ENCODE measurements around the gene NRG2. TPM values are rescaled to one million over a fixed set of nuclear protein-coding genes. Genes with fewer than 3 reads are reported as not detected.

The NRG2 gene
- total and polyA plus RNA-seq, 2 donors (not counting 3 experiments of a cell fraction or from before 2014, with no cell fraction given), result 0.26 to 0.42 TPM

GRCh38 chr5:140075371-140075770 is 32.3 kb upstream of the NRG2 start:
- Histone ChIP-seq H3K27me3 (ENCODE audit: control insufficient read depth in 2 of 2, insufficient read depth in 2 of 2, low read length in 2 of 2) (peaks cover 6 to 15% of the 10 kb centered on the region in 2 experiments), H3K79me2 (ENCODE audit: control insufficient read depth, insufficient read depth, low read length) (no peaks in the 10 kb centered on the region), H3K36me3 (ENCODE audit: control insufficient read depth in 2 of 2, extremely low read depth in 1 of 2, insufficient read depth in 2 of 2, low read length in 2 of 2) (no peaks in the 10 kb centered on the region), H3K4me2 (ENCODE audit: insufficient read depth, low read length) (no peak overlapping the region), H3K9ac (replicated peaks; ENCODE audit: extremely low read depth, insufficient read depth, low read length) (no peak overlapping the region), H4K20me1 (replicated peaks; ENCODE audit: control insufficient read depth, extremely low read depth, insufficient read depth, low read length) (no peaks in the 10 kb centered on the region), H3K4me3 (replicated peaks in 1 of 3; ENCODE audit: insufficient read depth in 1 of 3, low read depth in 1 of 3, low read length in 3 of 3) (no peak overlapping the region), H2AFZ (ENCODE audit: low read depth, low read length) (no peak overlapping the region), H3K4me1 (ENCODE audit: control insufficient read depth, extremely low read depth, insufficient read depth, low read length) (no peaks in the 10 kb centered on the region), H3K9me1 (replicated peaks; ENCODE audit: control insufficient read depth, extremely low read depth, insufficient read depth, low read length) (no peaks in the 10 kb centered on the region), H3K9me3 (replicated peaks; ENCODE audit: control insufficient read depth, insufficient read depth, low read length) (no peaks in the 10 kb centered on the region), H3K27ac (ENCODE audit: insufficient read depth, low read depth, low read length) (no peak overlapping the region)
- no peak for FAIRE-seq
- CTCF ChIA-PET, result interaction anchor here (0.6 to 14.6 kb wide), 19 partner anchors 10 to 644 kb away, joined by 3 to 379 read pairs (median 3); partner anchors contain the start of gene PURA
- POLR2A ChIA-PET, result no interaction called here
- dilution Hi-C loops (cut with MboI; ENCODE audit: extremely low pct_ligation_motif_present, low sequenced_read_pairs) (no loop called here), intact Hi-C loops (cut with micrococcal nuclease) (no loop called here)
- DNase-seq (ENCODE audit: low read depth, low spot score), result no peak
- BruUV-seq (replicated peaks), result no TSS peak
- TF ChIP-seq FOS (IDR thresholded peaks at IDR 0.05; ENCODE audit: borderline replicate concordance, insufficient read depth, low read length) (no peak), CTCF (IDR thresholded peaks at IDR 0.05; ENCODE audit: extremely low read depth in 1 of 2, insufficient read depth in 1 of 2, low read depth in 1 of 2, low read length in 2 of 2) (no peak), GATA2 (IDR thresholded peaks at IDR 0.05; ENCODE audit: insufficient read depth, insufficient read length, low read depth, low read length) (no peak), MYC (IDR thresholded peaks at IDR 0.05; ENCODE audit: low read depth, low read length) (no peak), MAX (IDR thresholded peaks at IDR 0.05; ENCODE audit: insufficient read depth, insufficient read length) (no peak), POLR2AphosphoS5 (IDR thresholded peaks at IDR 0.05; ENCODE audit: insufficient read depth, low read depth, low read length) (no peak), EZH2 (IDR thresholded peaks at IDR 0.05; ENCODE audit: borderline replicate concordance, low read depth, low read length, severe bottlenecking) (no peak), POLR2A (IDR thresholded peaks at IDR 0.05; ENCODE audit: low read depth, low read length) (no peak)

All from endothelial cell of umbilical vein (primary cell).